Rectal smooth muscle tissue (tissue), 1 donor: ENCODE measurements around the gene IL17RE.
"Not testable (repeated sequence)": the region's sequence is repeated elsewhere in the genome, so short reads cannot be mapped to it uniquely, and the experiment has no call there.

Experiments
- H3K27ac ChIP-seq: one replicate; pipeline ENCODE4 v1.7.0; 2013; ENCODE audit warnings: low read depth, low read length, inconsistent platforms
- H3K27me3 ChIP-seq: one replicate; pipeline ENCODE4 v1.7.0; 2013; ENCODE audit warnings: low read length; ENCODE audit not compliant: control insufficient read depth, insufficient read depth
- H3K36me3 ChIP-seq: one replicate; pipeline ENCODE4 v1.7.0; 2013; ENCODE audit warnings: low read length; ENCODE audit not compliant: control insufficient read depth, insufficient read depth
- H3K4me1 ChIP-seq: one replicate; pipeline ENCODE4 v1.7.0; 2013; ENCODE audit warnings: low read length; ENCODE audit not compliant: control insufficient read depth, insufficient read depth
- H3K4me3 ChIP-seq: one replicate; pipeline ENCODE4 v1.7.0; 2013; ENCODE audit warnings: low read length
- H3K9ac ChIP-seq: one replicate; pipeline ENCODE4 v1.7.0; 2013; ENCODE audit warnings: low read length

Gene IL17RE

GRCh38 chr3:9866639-9867038 is 36.0 kb upstream of the IL17RE start:
- Histone ChIP-seq H3K27me3 (no peaks in the 10 kb centered on the region), H3K9ac (no peak overlapping the region), H3K4me1 (peaks cover 22% of the 10 kb centered on the region), H3K36me3 (no peaks in the 10 kb centered on the region), H3K4me3 (no peak overlapping the region), H3K27ac (peak overlapping the region; percentile 89)

GRCh38 chr3:9867106-9867505 is 35.5 kb upstream of the IL17RE start:
- no peak overlapping the region for H3K9ac ChIP-seq
- H3K36me3 ChIP-seq = no peaks in the 10 kb centered on the region
- peak overlapping the region; percentile 89 for H3K27ac ChIP-seq
- H3K4me3 ChIP-seq = no peak overlapping the region
- H3K4me1 ChIP-seq = peaks cover 22% of the 10 kb centered on the region
- no peaks in the 10 kb centered on the region for H3K27me3 ChIP-seq

GRCh38 chr3:9869955-9870354 is 32.7 kb upstream of the IL17RE start:
- Histone ChIP-seq H3K27me3 (no peaks in the 10 kb centered on the region), H3K9ac (no peak overlapping the region), H3K36me3 (no peaks in the 10 kb centered on the region), H3K27ac (no peak overlapping the region), H3K4me1 (peaks cover 13% of the 10 kb centered on the region), H3K4me3 (no peak overlapping the region)

GRCh38 chr3:9870978-9871377 is 31.7 kb upstream of the IL17RE start:
- Histone ChIP-seq H3K4me3 (no peak overlapping the region), H3K36me3 (no peaks in the 10 kb centered on the region), H3K9ac (no peak overlapping the region), H3K27ac (no peak overlapping the region), H3K4me1 (peaks cover 7% of the 10 kb centered on the region), H3K27me3 (no peaks in the 10 kb centered on the region)

DNA sequence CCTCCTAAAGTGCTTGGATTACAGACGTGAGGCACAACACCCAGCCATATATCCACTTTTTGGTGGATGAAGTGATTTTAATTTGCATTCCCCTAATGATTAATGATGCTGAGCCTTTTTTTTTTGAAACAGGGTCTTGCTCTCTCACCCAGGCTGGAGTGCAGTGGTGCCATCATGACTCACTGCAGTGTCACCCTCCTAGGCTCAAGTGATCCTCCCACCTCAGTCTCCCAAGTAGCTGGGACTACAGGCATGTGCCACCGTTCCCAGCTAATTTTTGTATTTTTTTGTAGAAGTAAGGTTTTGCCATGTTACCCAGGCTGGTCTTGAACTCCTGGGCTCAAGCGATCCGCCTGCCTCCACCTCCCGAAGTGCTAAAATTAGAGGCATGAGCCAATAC is 30.6 kb upstream of the IL17RE start:
- not testable (repeated sequence) for H3K27ac ChIP-seq, H3K36me3 ChIP-seq

DNA sequence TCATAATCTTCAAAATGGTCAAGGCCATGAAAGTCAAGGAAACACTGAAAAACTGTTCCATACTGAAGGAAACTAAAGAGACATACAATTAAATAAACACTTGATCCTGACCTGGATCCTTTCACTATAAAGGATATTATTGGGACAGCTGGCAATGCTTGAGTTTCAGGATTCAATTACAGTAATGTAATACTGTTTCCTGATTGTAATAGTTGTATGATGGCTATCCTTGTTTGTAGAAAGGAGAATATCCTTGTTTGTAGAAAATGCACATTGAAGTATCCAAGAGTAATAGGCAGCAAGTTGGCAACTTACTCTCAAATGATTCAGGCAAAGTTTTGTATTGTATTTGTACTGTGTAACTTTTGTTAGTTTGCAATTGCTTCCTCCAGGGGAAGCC is 27.2 kb upstream of the IL17RE start:
- no peaks in the 10 kb centered on the region for H3K4me1 ChIP-seq
- H3K9ac ChIP-seq = no peak overlapping the region
- H3K27ac ChIP-seq = no peak overlapping the region
- H3K36me3 ChIP-seq = no peaks in the 10 kb centered on the region
- no peak overlapping the region for H3K4me3 ChIP-seq
- H3K27me3 ChIP-seq = no peaks in the 10 kb centered on the region

More for the DNA sequence above, 30.6 kb upstream of the IL17RE start:
- H3K4me3 ChIP-seq, H3K4me1 ChIP-seq, H3K9ac ChIP-seq, H3K27me3 ChIP-seq: not testable (repeated sequence)

DNA sequence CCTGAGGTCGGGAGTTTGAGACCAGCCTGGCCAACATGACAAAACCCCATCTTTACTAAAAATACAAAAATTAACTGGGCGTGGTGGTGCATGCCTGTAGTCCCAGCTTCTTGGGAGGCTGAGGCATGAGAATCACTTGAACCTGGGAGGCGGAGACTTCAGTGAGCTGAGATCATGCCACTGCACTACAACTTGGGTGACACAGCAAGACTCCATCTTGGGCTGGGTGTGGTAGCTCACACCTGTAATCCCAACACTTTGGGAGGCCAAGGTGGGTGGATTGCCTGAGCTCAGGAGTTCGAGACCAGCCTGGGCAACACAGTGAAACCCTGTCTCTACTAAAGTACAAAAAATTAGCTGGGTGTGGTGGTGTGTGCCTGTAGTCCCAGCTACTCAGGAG is 26.4 kb upstream of the IL17RE start:
- not testable (repeated sequence) for H3K27ac ChIP-seq, H3K4me1 ChIP-seq, H3K4me3 ChIP-seq, H3K27me3 ChIP-seq, H3K36me3 ChIP-seq, H3K9ac ChIP-seq

DNA sequence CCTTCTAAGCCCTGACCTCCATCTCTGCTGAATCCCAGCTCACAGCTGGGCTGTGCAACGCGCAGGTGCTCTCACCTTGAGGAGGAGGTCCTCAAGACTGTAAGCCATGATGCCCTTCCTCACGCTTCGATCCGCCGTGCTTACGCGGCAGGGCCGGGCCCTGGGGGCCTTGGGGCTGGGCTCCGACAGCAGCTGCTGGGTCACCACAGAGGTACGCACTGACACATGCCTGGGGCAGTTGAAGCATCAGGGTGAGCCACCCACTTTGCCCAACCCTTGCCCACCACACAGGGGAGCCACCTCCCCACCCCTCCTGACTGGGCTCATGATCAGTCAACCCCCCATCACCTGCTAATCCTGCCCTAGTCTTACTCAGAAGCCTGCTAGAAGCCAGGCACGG is 25.7 kb upstream of the IL17RE start:
- H3K27ac ChIP-seq = no peak overlapping the region
- H3K4me1 ChIP-seq = no peaks in the 10 kb centered on the region
- no peak overlapping the region for H3K4me3 ChIP-seq
- H3K27me3 ChIP-seq = no peaks in the 10 kb centered on the region
- H3K36me3 ChIP-seq = no peaks in the 10 kb centered on the region
- H3K9ac ChIP-seq = no peak overlapping the region

DNA sequence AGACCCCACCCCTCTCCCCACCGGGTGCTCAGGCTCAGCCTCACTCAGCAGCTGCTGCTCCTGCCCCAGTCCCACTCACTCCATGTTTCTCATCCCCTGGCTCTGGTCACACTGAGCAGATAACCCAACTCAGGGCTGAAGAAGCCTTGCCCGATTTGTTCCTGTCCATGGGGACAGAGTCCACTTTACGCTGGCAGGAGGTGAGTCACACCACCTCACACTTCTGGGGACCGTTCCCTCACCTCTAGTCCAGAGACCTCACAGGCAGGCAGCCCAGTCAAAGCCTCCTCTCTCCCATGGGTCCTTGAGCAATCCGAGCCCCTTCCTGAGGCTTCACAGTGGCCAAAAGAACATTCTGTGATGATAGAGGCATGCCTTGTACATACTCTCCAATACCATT is 23.9 kb upstream of the IL17RE start:
- no peak overlapping the region for H3K4me3 ChIP-seq
- H3K4me1 ChIP-seq = no peaks in the 10 kb centered on the region
- H3K9ac ChIP-seq = no peak overlapping the region
- H3K36me3 ChIP-seq = no peaks in the 10 kb centered on the region
- H3K27ac ChIP-seq = no peak overlapping the region
- H3K27me3 ChIP-seq = no peaks in the 10 kb centered on the region

GRCh38 chr3:9879830-9880549 is 22.7 kb upstream of the IL17RE start, which contains the start of gene CIDEC:
Gene CIDEC (minus strand): TSS chr3:9880253. CDS start chr3:9878486, 1,767 bp downstream.
- Histone ChIP-seq H3K36me3 (no peaks in the 10 kb centered on the region), H3K27me3 (no peaks in the 10 kb centered on the region), H3K27ac (no peak within 1 kb of the TSS), H3K4me3 (no peak within 1 kb of the TSS), H3K4me1 (no peaks in the 10 kb centered on the region), H3K9ac (no peak within 1 kb of the TSS)

GRCh38 chr3:9881441-9881840 is 21.2 kb upstream of the IL17RE start:
- no peak overlapping the region for H3K4me3 ChIP-seq
- no peaks in the 10 kb centered on the region for H3K4me1 ChIP-seq
- H3K27me3 ChIP-seq = no peaks in the 10 kb centered on the region
- no peak overlapping the region for H3K9ac ChIP-seq
- no peak overlapping the region for H3K27ac ChIP-seq
- no peaks in the 10 kb centered on the region for H3K36me3 ChIP-seq

DNA sequence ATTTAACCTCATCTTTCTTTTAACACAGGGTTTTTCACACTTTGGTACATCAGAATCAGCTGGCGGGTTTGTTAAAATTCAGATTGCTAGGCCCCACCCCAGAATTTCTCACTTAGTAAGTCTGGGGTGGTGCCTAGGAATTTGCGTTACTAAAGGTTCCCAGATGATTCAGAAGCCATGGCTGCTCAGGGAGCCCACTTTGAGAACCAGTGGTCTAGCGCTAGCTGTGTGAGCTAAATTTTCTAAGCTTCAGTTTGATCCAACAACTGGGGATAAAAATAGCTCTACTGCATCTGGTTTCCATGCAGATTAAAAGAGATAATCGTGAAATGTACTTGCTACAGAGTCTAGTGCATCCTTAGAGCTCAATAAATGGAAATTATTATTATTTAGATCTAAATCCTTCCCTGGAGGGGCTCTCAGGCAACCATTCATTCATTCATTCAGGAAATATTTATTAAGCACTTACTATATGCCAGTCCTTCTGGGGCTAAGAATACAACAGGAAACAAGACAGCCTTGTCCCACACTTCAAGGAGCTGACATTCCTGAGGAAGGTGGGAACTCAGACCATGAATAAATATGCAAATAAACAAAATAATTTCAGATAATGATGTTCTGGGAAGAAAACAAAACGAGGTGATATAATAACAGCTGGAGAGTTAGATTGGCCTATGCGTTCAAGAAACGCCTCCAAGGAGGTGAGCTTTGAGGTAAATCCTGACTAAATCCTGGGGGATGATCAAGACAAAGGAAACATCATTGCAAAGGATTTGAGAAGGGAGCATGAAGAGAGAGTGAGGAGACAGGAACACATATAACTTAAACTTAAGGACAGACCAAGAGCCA is 18.7 kb upstream of the IL17RE start:
- Histone ChIP-seq H3K4me3 (no peak overlapping the region), H3K27me3 (no peaks in the 10 kb centered on the region), H3K9ac (no peak overlapping the region), H3K27ac (no peak overlapping the region), H3K36me3 (no peaks in the 10 kb centered on the region), H3K4me1 (no peaks in the 10 kb centered on the region)
